Activated T-cell treated with anti-CD3 and anti-CD28 coated beads for 4 hours (primary cell): ENCODE measurements around the gene FAM149A.

Experiments
- DNase-seq: peaks from one replicate; pipeline ENCODE4 v3.0.0-alpha.2; 2020

The FAM149A gene

DNA sequence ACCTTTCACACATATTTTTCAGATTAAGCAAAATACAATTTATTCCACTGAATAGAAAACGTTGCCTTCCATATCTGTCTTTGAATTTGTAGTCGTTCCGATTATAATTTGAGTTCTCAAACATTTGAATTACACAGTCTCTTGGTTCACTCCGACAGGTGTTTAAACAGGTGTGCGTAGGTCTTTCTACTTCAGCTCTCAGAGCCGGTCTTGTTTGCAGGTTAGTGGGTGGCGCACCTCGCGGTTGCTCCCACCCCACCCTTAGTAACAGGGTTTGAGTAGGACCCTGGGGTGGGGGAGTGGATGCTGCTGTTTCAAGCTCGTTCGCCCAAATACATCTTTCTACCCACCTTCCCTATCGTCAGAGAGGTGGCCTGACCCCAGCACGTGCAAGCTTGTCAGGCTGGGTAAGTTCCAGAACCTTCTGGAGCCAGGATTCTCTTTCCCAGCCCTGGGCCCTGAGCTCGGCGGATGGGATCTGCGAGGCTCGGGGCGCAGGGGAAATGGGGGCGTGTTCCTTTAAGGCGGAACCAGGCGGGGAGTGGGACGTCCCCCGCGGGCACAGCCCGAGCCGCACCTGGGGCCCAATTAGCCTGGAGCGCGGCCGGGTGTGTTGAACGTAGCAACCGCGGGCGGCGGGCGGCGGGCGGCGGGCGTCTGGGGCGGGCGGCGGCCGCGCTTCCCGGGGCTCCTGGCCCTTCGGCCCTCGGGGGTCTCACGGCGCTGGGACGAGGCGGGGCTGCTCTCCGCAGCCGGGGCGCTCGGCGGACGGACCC is at the start of gene FAM149A:
TSS of gene FAM149A (plus strand) at position 591 of the 776 bp plus-strand sequence.
- peak; percentile 39 for DNase-seq

- DNase-seq: no peak
Measured at GRCh38 chr4:186058253-186058979, 46.1 kb upstream of the FAM149A start.

GRCh38 chr4:186058980-186059316 is 45.6 kb upstream of the FAM149A start:
- DNase-seq: no peak

DNA sequence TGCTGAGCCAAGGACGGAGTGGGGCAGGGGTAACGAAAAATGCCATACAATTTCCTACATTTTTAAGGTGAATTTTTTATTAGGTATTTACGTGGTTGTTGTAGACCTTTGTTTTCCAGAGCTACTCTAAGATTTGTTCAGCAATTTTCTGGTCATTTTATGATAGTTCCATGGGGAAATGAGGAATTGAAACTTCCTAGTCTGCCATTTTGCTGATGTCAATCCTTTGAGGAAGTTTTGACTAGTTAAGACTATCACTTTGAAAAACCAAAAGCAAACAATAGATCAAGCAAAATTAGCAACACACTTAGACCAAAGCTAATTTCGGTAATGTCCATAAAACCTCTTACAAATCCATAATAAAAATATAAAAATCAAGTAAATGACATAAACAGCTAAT is 42.6 kb upstream of the FAM149A start:
- DNase-seq: no peak

- DNase-seq: peak; percentile 5
Measured at GRCh38 chr4:186067757-186068385, 36.6 kb upstream of the FAM149A start.

DNA sequence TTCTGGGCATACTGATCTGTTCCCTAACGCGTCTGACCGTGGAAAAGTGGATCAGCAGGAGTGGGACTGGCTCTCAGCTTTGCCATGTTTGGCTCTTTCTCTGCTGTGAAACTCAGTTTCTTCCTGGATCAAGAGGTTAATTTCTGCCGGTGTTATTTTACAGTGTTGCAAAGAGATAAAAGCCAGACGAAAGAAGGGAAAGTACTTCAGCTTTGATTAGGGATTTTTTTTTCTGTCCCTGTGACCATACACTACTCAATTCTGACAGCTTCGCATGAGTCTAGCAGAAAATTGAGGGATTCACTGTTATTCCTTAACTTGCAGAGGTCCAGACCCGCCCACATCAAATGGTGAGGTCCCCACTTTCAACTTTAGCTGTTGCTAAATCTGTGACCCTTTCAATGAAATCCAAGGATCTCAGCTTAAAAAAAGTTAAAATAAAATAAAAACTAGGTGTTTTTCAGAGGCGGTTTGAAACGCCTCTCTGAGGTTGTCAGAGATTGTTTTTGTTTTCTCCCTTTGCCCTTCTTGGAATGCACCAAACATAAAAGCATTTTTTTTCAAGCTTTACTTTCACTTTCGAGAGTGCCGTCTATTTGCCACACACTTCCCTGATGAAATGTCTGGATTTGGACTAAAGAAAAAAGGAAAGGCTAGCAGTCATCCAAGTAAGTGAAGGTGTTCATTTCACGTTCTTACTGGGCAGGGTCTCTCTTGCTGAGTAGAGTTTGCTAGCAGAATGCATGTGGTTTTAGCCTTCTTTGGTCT is 35.7 kb upstream of the FAM149A start, which contains the start of gene TLR3:
TSS of gene TLR3 (plus strand) at position 576 of the 768 bp plus-strand sequence. CDS start 7,464 bp downstream, outside the sequence.
- no peak for DNase-seq

GRCh38 chr4:186069729-186070128 is 34.8 kb upstream of the FAM149A start:
- no peak for DNase-seq

DNA sequence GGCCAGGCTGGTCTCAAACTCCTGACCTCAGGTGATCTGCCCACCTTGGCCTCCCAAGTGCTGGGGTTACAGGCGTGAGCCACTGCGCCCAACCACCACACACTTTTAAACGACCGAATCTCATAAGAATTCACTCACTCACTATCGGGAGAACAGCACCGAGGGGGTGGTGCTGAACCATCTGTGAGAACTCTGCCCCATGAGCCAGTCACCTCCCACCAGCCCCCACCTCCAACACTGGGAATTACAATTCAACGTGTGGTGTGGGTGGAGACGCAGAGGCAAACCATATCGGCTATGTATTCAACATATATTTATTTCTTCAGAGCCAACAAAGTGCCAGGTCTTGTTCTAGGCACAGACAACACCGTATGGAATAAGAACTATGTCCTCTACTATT is 32.0 kb upstream of the FAM149A start:
- no peak for DNase-seq

GRCh38 chr4:186074189-186074588 is 30.3 kb upstream of the FAM149A start:
- no peak for DNase-seq

DNA sequence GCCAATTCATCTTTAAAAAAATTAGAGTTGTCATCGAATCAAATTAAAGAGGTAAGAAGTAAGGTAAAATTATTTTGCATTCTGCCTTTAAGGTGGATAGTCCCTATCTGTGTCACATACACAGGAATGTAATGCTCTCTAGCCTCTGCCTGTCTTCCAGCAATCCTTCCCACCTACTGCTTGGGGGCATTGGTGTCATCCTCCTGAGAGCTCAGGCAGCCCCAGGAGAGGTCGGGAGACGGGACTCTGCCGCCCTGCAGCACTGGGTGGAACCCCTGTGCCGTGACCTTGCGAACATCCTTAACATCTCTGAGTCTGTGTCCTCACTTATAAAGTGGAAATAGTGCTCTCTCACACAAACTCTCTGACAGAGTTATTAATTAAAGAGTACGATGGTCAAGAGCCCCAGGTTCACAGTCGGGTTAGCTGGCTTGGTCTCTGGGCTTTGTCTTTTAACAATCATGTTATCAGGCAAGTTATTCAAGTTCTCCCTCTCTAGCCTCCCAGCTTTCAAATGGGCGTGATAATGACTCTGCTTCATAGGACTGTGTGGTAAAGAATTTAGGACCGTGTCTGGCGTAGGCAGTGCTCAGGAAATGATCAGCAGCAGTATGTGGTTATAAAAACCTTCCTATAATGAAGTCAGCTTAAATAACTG is 25.4 kb upstream of the FAM149A start:
- no peak for DNase-seq

GRCh38 chr4:186079694-186080093 is 24.8 kb upstream of the FAM149A start:
- no peak for DNase-seq

- no peak for DNase-seq
Measured at GRCh38 chr4:186081202-186081807, 23.2 kb upstream of the FAM149A start.

- DNase-seq: no peak
Measured at GRCh38 chr4:186082221-186082620, 22.3 kb upstream of the FAM149A start.

- DNase-seq: no peak
Measured at GRCh38 chr4:186088523-186088922, 16.0 kb upstream of the FAM149A start.

- DNase-seq: no peak
Measured at GRCh38 chr4:186092296-186092695, 12.2 kb upstream of the FAM149A start.

GRCh38 chr4:186095406-186095805 is 9.1 kb upstream of the FAM149A start:
- no peak for DNase-seq

GRCh38 chr4:186096681-186097165 is 7.8 kb upstream of the FAM149A start:
- no peak for DNase-seq

GRCh38 chr4:186097386-186097785 is 7.1 kb upstream of the FAM149A start:
- no peak for DNase-seq

- DNase-seq: no peak
Measured at GRCh38 chr4:186102931-186103330, 1.6 kb upstream of the FAM149A start.

- DNase-seq: no peak
Measured at GRCh38 chr4:186104890-186105646, 564 bp downstream of the FAM149A start.
